HL-60 (cell line): ENCODE results near the gene PGAM2.
A peak's percentile ranks its signal among the peaks of the same experiment; 100 is the strongest.
"Not testable (repeated sequence)": the region's sequence is repeated elsewhere in the genome, so short reads cannot be mapped to it uniquely, and the experiment has no call there.

ENCODE experiments used
- DNase-seq, 2 experiments: peaks; one replicate each; pipeline ENCODE4 v3.0.0-alpha.2; 2010 to 2020; ENCODE audit warnings: low read depth in 1 of 2, low spot score in 1 of 2
- H3K27ac ChIP-seq: fragments of 250-450 bp; sonication (Bioruptor Pico); replicated peaks from 2 replicates; pipeline ENCODE4 v1.5.1; 2020; ENCODE audit warnings: mild to moderate bottlenecking, moderate library complexity
- H3K27me3 ChIP-seq: fragments of 250-450 bp; sonication (Bioruptor Pico); 2 replicates; pipeline ENCODE4 v1.5.1; 2021; ENCODE audit warnings: mild to moderate bottlenecking, moderate library complexity; ENCODE audit not compliant: insufficient read depth, poor library complexity, severe bottlenecking
- H3K4me3 ChIP-seq: replicated peaks from 2 replicates; pipeline ENCODE4 v1.5.1; 2011; ENCODE audit warnings: mild to moderate bottlenecking, control low read depth, low read length; ENCODE audit not compliant: insufficient read depth
- CTCF ChIP-seq: IDR thresholded peaks from one replicate; pipeline ENCODE4 v1.5.1; 2011; ENCODE audit warnings: low read length, control low read depth, inconsistent platforms; ENCODE audit not compliant: insufficient read depth
- GABPA ChIP-seq: IDR thresholded peaks from 2 replicates; pipeline ENCODE4 v1.6.1; 2012; ENCODE audit warnings: low read depth
- POLR2AphosphoS5 ChIP-seq: IDR thresholded peaks from 2 replicates; pipeline ENCODE4 v1.6.1; 2012; ENCODE audit warnings: low read depth
- REST ChIP-seq: IDR thresholded peaks from 2 replicates; pipeline ENCODE4 v1.6.1; 2012; ENCODE audit warnings: low read depth; ENCODE audit not compliant: insufficient replicate concordance
- SPI1 ChIP-seq: IDR thresholded peaks from 2 replicates; pipeline ENCODE4 v1.6.1; 2012; ENCODE audit warnings: low read depth, mild to moderate bottlenecking, borderline replicate concordance

The PGAM2 gene

GRCh38 chr7:44042221-44042620 is 23.1 kb downstream of the PGAM2 start:
- DNase-seq, result no peak
- no peak overlapping the region for H3K27ac ChIP-seq
- TF ChIP-seq POLR2AphosphoS5, result no peak
- TF ChIP-seq SPI1, result no peak
- TF ChIP-seq CTCF, result no peak
- no peak for TF ChIP-seq GABPA
- TF ChIP-seq REST, result no peak
- no peaks in the 10 kb centered on the region for H3K27me3 ChIP-seq
- H3K4me3 ChIP-seq, result no peak overlapping the region

- not testable (repeated sequence) for DNase-seq, H3K27ac ChIP-seq
- H3K4me3 ChIP-seq, result peak overlapping the region; percentile 35
Observed at GRCh38 chr7:44040493-44040891, 24.9 kb downstream of the PGAM2 start.

DNA sequence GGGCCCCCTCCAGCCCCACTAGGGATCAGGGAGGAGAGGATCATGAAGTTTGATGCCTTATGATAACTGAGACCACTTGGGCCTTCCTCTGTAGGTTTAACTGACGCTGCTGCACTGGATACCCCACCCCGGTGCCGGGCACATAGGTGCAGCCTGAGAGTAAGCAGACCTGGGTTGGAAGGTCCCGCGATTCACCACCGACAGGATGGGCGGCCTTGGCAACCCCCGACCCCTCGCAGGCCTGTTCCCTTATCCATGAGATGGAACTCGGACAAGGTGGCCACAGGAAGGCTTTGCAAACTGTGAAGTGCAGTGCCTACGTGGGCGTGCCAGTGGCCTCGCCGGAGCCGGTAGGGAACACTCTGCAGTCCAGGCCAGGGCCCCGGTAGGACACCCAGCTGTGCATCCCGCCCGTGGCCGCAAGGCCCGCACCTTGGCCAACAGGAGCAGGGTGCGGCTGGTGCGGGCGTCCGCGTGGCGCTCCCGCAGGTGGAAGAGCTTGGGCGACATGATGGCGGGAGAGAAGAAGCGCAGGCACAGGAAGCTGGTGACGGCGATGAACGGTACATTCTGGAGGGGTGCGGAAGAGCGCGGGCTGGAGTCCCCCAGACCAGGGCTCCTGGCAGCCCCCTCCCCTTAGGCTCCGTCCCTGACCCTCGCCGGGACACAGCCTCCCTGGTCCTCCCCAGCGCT is 25.4 kb downstream of the PGAM2 start:
- not testable (repeated sequence) for H3K4me3 ChIP-seq, H3K27me3 ChIP-seq, H3K27ac ChIP-seq, DNase-seq

More at GRCh38 chr7:44040493-44040891, 24.9 kb downstream of the PGAM2 start:
- TF ChIP-seq POLR2AphosphoS5, result 0 out of 2 replicates have a peak, but pooled peaks have one; percentile 19
- not testable (repeated sequence) for H3K27me3 ChIP-seq

DNA sequence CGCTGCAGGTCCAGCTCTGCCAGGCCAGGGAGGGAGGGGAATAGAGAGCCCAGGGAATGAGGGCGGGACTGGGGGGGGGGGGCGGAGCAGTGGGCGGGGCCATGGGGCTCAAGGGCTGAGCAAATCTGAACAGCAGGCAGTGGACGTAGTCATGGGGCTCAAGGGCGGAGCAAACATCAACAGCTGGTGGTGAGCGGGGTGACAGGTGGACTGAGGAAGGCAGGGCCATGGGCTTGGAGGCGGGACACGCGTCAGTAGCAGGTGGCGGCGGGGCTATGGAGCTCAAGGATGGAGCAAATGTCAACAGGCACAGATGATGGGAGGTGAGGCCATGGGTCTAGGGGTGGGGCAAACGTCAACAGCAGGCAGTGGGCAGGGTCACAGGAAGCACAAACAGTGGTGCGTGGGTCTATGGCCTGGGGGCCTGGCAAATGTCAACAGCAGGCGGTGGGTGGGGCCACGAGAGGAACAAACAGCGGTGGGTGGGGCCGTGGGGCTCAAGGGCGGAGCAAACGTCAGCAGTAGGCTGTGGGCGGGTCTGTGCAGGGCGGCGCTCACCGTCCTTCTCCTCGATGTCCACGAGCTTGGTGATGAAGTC is 26.3 kb downstream of the PGAM2 start:
- not testable (repeated sequence) for H3K27ac ChIP-seq, H3K4me3 ChIP-seq, H3K27me3 ChIP-seq
- DNase-seq, result peak in 1 of 2 experiments; percentile 49

DNA sequence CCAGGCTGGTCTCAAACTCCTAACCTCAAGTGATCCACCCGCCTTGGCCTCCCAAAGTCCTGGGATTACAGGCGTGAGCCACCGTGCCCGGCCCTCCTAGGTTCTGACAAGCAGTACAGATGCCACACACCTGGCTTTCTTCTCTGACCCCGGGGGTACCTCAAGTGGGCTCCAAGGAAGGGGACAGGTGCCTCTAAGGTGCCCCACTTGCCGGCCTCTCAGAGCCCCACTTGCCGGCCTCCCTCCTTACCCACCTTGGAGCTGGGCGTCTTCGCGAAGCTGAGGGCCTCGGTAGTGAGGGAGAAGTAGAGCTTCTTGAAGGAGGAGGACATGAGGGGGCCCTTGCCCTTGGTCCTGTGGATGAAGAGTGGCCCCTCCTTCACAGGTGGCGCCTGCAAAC is 26.8 kb downstream of the PGAM2 start:
- not testable (repeated sequence) for DNase-seq, H3K4me3 ChIP-seq, H3K27ac ChIP-seq, H3K27me3 ChIP-seq

DNA sequence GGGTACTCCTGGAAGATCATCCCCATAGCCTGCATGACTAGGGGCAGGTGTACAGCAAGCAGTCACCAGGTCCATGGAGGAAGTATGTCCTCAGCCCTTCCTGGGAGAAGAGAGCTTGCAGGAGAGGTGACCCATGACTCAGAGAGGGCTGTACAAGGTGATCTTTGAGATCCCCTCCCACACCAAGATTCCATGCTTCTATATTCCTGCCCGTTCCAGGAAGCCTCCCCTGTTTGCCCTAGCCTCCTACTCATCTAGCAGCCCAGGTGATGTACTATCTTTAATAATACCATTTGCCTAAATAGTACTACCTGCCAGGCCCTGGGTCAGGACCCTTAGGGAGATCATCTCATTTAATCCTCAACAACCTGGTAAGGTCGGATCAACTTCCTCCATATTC is 27.4 kb downstream of the PGAM2 start:
- not testable (repeated sequence) for H3K27me3 ChIP-seq, DNase-seq, H3K4me3 ChIP-seq, H3K27ac ChIP-seq

DNA sequence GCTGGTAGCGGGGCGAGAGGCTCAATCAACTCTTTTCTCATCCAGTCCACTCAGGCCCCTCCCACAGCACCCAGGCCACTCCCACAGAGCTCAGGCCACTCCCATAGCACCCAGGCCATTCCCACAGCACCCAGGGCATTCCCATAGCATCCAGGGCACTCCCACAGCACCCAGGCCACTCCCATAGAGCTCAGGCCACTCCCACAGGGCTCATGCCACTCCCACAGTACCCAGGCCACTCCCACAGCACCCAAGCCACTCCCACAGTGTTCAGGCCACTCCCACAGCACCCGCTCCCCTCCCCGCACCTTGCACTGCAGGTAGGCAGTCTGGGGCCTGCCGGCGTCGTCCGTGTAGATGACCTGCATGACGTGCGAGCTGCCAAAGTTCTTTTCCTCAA is 29.0 kb downstream of the PGAM2 start:
- not testable (repeated sequence) for H3K4me3 ChIP-seq, H3K27me3 ChIP-seq, DNase-seq, H3K27ac ChIP-seq

DNA sequence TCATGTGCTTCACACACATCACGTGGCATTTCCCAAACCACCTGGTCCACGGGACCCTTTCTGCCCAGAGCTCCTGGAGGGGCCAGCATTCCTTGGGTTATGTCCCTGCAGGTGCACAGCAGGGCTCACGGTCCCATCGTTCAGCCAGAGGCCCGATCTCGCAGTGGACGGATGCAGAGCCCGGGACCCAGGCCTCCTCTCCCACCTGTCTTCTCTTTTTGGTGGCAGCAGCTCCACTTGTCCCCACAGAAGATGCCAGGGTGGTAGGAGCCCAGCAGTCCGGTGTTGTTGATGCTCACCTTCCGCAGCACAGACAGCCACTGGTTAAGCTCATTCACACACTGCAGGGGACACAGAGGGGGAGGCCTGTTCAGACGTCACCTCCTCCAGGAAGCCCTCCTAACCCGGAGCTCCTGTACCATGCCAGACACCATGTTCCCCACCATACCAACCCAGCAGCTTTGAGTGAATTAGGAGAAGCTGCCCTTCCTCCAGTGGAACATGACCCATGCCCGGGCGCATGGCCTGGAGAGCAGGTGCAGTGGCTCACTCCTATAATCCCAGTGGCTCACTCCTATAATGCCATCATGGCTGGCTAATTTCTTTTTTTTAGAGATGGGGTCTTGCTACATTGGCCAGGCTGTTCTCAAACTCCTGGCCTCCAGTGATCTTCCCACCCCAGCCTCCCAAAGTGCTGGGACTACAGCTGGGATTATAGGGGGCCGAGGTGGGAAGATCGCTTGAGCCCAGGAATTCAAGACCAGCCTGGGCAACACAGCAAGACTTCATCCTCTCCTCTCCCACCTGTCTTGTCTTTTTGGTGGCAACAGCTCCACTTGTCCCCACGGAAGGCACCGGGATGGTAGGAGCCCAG is 31.2 kb downstream of the PGAM2 start:
- H3K4me3 ChIP-seq, H3K27me3 ChIP-seq, H3K27ac ChIP-seq, DNase-seq: not testable (repeated sequence)

- not testable (repeated sequence) for H3K27ac ChIP-seq, H3K4me3 ChIP-seq, H3K27me3 ChIP-seq, DNase-seq
Observed at GRCh38 chr7:44032031-44032430, 33.3 kb downstream of the PGAM2 start.

DNA sequence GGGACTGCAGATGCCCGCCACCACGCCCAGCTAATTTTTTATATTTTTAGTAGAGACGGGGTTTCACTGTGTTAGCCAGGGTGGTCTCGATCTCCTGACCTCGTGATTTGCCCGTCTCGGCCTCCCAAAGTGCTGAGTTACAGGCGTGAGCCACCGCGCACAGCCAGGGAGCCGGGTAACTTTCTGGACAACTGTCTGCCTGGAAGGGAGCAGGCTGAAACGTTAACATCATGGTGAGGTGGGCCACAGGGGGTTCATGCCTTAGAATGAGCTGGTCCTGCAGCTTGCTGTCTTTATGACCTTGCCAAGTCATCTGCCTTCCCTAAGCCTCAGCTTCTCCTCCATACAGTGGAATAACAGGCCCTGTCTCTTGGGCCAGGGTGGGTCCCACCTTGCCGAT is 34.0 kb downstream of the PGAM2 start:
- H3K27ac ChIP-seq, H3K27me3 ChIP-seq, DNase-seq, H3K4me3 ChIP-seq: not testable (repeated sequence)

DNA sequence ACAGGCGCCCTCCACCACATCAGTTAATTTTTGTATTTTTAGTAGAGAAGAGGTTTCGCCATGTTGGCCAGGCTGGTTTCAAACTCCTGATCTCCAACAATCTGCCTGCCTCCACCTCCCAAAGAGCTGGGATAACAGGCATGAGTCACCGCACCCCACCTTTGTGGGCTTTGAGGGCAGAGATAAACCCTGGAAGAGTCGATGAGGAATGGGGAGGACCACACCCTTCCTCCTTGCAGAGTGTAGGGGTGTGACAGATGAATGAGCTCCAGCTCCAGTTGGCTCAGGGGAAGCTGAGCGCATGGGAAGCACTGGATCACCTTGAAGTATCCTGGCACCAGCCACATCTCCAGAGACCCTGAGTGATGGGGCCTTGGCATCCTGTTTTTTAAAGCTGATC is 35.3 kb downstream of the PGAM2 start:
- DNase-seq, result not testable (repeated sequence)

More for the DNA sequence above, 35.3 kb downstream of the PGAM2 start:
- not testable (repeated sequence) for H3K4me3 ChIP-seq, H3K27ac ChIP-seq, H3K27me3 ChIP-seq
